ENCODE measurements around the gene NTMT2. TPM values are rescaled to one million over a fixed set of nuclear protein-coding genes. Genes with fewer than 3 reads are reported as not detected.

NTMT2 gene
- total RNA-seq, 2 donors from 2014 or later: 1.2 TPM; not detected in 1

DNA sequence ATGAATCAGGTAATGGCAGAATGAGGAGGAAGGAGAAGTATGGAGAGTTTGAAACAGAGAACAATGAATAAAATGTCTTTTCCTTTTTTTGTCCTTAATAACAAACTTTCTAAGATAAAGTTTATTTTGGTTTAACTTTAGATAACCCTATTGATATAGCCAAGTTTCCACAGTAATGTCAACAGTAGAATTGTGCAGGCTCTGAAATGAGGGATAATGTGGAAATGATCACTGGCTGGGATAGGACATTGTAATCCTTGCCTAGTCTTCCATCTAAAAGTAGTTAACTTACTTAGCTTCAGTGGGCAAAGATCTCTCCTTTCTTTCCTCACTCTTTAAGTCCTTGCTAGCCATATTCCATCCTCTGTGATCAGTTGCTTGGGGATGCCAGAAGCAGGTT is 52.8 kb downstream of the NTMT2 start:
- H3K4me3 ChIP-seq (ENCODE audit: low read length): no peak overlapping the region

GRCh38 chr1:170200161-170200560 is 54.4 kb downstream of the NTMT2 start:
- H3K4me3 Mint-ChIP-seq: no peak overlapping the region
- TF ChIP-seq, protein P1, sequence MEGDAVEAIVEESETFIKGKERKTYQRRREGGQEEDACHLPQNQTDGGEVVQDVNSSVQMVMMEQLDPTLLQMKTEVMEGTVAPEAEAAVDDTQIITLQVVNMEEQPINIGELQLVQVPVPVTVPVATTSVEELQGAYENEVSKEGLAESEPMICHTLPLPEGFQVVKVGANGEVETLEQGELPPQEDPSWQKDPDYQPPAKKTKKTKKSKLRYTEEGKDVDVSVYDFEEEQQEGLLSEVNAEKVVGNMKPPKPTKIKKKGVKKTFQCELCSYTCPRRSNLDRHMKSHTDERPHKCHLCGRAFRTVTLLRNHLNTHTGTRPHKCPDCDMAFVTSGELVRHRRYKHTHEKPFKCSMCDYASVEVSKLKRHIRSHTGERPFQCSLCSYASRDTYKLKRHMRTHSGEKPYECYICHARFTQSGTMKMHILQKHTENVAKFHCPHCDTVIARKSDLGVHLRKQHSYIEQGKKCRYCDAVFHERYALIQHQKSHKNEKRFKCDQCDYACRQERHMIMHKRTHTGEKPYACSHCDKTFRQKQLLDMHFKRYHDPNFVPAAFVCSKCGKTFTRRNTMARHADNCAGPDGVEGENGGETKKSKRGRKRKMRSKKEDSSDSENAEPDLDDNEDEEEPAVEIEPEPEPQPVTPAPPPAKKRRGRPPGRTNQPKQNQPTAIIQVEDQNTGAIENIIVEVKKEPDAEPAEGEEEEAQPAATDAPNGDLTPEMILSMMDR (conservative IDR thresholded peaks at IDR 0.05): no peak
- Histone ChIP-seq H3K27ac (ENCODE audit: low read depth, low read length) (no peak overlapping the region), H3K4me1 (ENCODE audit: control insufficient read depth, insufficient read depth, low read length) (no peaks in the 10 kb centered on the region), H3K36me3 (ENCODE audit: control insufficient read depth, insufficient read depth, low read length) (no peaks in the 10 kb centered on the region), H3K9me3 (ENCODE audit: control insufficient read depth, low read length) (no peaks in the 10 kb centered on the region), H3K4me3 (ENCODE audit: low read length) (no peak overlapping the region), H3K9ac (ENCODE audit: extremely low read depth, low read length, poor library complexity, severe bottlenecking) (no peak overlapping the region), H3K27me3 (ENCODE audit: control insufficient read depth, insufficient read depth, low read length, poor library complexity, severe bottlenecking) (no peaks in the 10 kb centered on the region)
- H3K27ac Mint-ChIP-seq: no peak overlapping the region
- no peaks in the 10 kb centered on the region for H3K27me3 Mint-ChIP-seq (ENCODE audit: insufficient read depth)
- H3K36me3 Mint-ChIP-seq (ENCODE audit: low read depth): no peaks in the 10 kb centered on the region
- peaks cover 2% of the 10 kb centered on the region for H3K4me1 Mint-ChIP-seq
- H3K9me3 Mint-ChIP-seq: no peaks in the 10 kb centered on the region
- DNase-seq: no peak

More for the DNA sequence above, 52.8 kb downstream of the NTMT2 start:
- Histone ChIP-seq H3K9ac (ENCODE audit: extremely low read depth, low read length, poor library complexity, severe bottlenecking) (no peak overlapping the region), H3K9me3 (ENCODE audit: control insufficient read depth, low read length) (no peaks in the 10 kb centered on the region), H3K36me3 (ENCODE audit: control insufficient read depth, insufficient read depth, low read length) (no peaks in the 10 kb centered on the region), H3K27me3 (ENCODE audit: control insufficient read depth, insufficient read depth, low read length, poor library complexity, severe bottlenecking) (no peaks in the 10 kb centered on the region), H3K27ac (ENCODE audit: low read depth, low read length) (no peak overlapping the region), H3K4me1 (ENCODE audit: control insufficient read depth, insufficient read depth, low read length) (no peaks in the 10 kb centered on the region)
- Mint-ChIP-seq H3K27ac (no peak overlapping the region), H3K36me3 (ENCODE audit: low read depth) (no peaks in the 10 kb centered on the region), H3K4me3 (no peak overlapping the region), H3K4me1 (peaks cover 2% of the 10 kb centered on the region), H3K9me3 (no peaks in the 10 kb centered on the region), H3K27me3 (ENCODE audit: insufficient read depth) (no peaks in the 10 kb centered on the region)
- TF ChIP-seq, protein P1 (conservative IDR thresholded peaks at IDR 0.05): no peak
- no peak for DNase-seq

GRCh38 chr1:170200621-170201397 is 55.0 kb downstream of the NTMT2 start:
- no peak overlapping the region for H3K4me3 ChIP-seq (ENCODE audit: low read length)
- no peaks in the 10 kb centered on the region for H3K9me3 ChIP-seq (ENCODE audit: control insufficient read depth, low read length)
- WGBS, 2 experiments (ENCODE audit: insufficient coverage in 1 of 2, insufficient read length in 1 of 2): 94 to 100% methylated on average over 1 to 4 of the region's 4 CpGs
- no peaks in the 10 kb centered on the region for H3K36me3 ChIP-seq (ENCODE audit: control insufficient read depth, insufficient read depth, low read length)
- no peaks in the 10 kb centered on the region for H3K36me3 Mint-ChIP-seq (ENCODE audit: low read depth)
- TF ChIP-seq, protein P1 (conservative IDR thresholded peaks at IDR 0.05): no peak
- no peak overlapping the region for H3K4me3 Mint-ChIP-seq
- no peak overlapping the region for H3K27ac Mint-ChIP-seq
- H3K27me3 ChIP-seq (ENCODE audit: control insufficient read depth, insufficient read depth, low read length, poor library complexity, severe bottlenecking): no peaks in the 10 kb centered on the region
- no peak overlapping the region for H3K27ac ChIP-seq (ENCODE audit: low read depth, low read length)
- H3K9me3 Mint-ChIP-seq: no peaks in the 10 kb centered on the region
- H3K9ac ChIP-seq (ENCODE audit: extremely low read depth, low read length, poor library complexity, severe bottlenecking): no peak overlapping the region
- no peaks in the 10 kb centered on the region for H3K27me3 Mint-ChIP-seq (ENCODE audit: insufficient read depth)
- H3K4me1 Mint-ChIP-seq: peaks cover 2% of the 10 kb centered on the region
- DNase-seq: no peak
- no peaks in the 10 kb centered on the region for H3K4me1 ChIP-seq (ENCODE audit: control insufficient read depth, insufficient read depth, low read length)
